Liver (tissue), 3 donors: Measurements from ENCODE around the gene ZNF22.

ENCODE experiments used
- EGR1 ChIP-seq, 2 donors: IDR thresholded peaks; 2 replicates each; pipeline ENCODE4 v1.6.1; 2016 to 2018; ENCODE audit warnings: antibody characterized with exemption in 2 of 2, low read depth in 2 of 2
- FOXA1 ChIP-seq: IDR thresholded peaks from 2 replicates; pipeline ENCODE4 v1.6.1; 2016; ENCODE audit warnings: antibody characterized with exemption
- FOXA2 ChIP-seq: IDR thresholded peaks from 2 replicates; pipeline ENCODE4 v1.6.1; 2016; ENCODE audit warnings: antibody characterized with exemption
- GABPA ChIP-seq, 2 donors: IDR thresholded peaks in 1 of 2; conservative IDR thresholded peaks in 1 of 2; 2 replicates each; pipeline ENCODE4 v1.6.1; 2016; ENCODE audit warnings: antibody characterized with exemption in 2 of 2, mild to moderate bottlenecking in 1 of 2, moderate library complexity in 1 of 2
- HNF4G ChIP-seq: IDR thresholded peaks from 2 replicates; pipeline ENCODE4 v1.6.1; 2016; ENCODE audit warnings: antibody characterized with exemption
- JUND ChIP-seq, 2 donors: IDR thresholded peaks; 2 replicates each; pipeline ENCODE4 v1.6.1; 2016; ENCODE audit warnings: antibody characterized with exemption in 2 of 2
- MAX ChIP-seq: IDR thresholded peaks from 2 replicates; pipeline ENCODE4 v1.6.1; 2016; ENCODE audit warnings: antibody characterized with exemption
- RAD21 ChIP-seq, 2 donors: IDR thresholded peaks; 2 replicates each; pipeline ENCODE4 v1.6.1; 2016; ENCODE audit warnings: antibody characterized with exemption in 2 of 2, mild to moderate bottlenecking in 2 of 2
- SP1 ChIP-seq: IDR thresholded peaks from 2 replicates; pipeline ENCODE4 v1.6.1; 2018; ENCODE audit warnings: antibody characterized with exemption, mild to moderate bottlenecking
- TAF1 ChIP-seq: conservative IDR thresholded peaks from 2 replicates; pipeline ENCODE4 v1.6.1; 2016; ENCODE audit warnings: antibody characterized with exemption, mild to moderate bottlenecking
- YY1 ChIP-seq: IDR thresholded peaks from 2 replicates; pipeline ENCODE4 v1.6.1; 2016; ENCODE audit warnings: antibody characterized with exemption, mild to moderate bottlenecking
- TF ChIP-seq, protein P1 (sequence below): fragments of 150-350 bp; IDR thresholded peaks from 2 replicates; pipeline ENCODE4 v1.5.1; 2017; ENCODE audit warnings: improper control_type of control experiment, low read depth, low read length; ENCODE audit not compliant: missing input control
- TF ChIP-seq, protein P2 (sequence below): IDR thresholded peaks from 2 replicates; pipeline ENCODE4 v1.6.1; 2016; ENCODE audit warnings: antibody characterized with exemption, mild to moderate bottlenecking
- TF ChIP-seq, protein P3 (sequence below): IDR thresholded peaks from 2 replicates; pipeline ENCODE4 v1.6.1; 2016; ENCODE audit warnings: antibody characterized with exemption
- donor health status: healthy.
- donor health status: healthy.

DNA sequence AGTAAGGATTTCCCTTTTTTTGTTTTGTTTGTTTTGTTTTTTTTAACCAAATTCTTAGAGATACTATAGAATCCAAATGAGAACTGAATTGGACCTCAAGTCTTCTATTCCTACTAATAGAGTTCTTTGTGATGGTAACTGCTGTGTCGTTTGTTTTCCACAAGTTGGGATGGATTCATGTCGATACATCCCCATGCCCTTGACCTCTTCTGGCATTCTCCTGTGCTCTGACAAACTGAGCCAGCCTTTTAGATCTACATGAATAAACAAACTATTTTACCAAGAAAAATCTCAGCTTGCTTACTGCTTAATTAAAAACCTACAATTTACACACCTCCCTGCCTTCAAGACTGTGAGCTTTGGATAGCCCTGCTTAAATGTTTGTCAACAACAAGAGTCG is 3.9 kb downstream of the ZNF22 start:
- TF ChIP-seq, protein P1, sequence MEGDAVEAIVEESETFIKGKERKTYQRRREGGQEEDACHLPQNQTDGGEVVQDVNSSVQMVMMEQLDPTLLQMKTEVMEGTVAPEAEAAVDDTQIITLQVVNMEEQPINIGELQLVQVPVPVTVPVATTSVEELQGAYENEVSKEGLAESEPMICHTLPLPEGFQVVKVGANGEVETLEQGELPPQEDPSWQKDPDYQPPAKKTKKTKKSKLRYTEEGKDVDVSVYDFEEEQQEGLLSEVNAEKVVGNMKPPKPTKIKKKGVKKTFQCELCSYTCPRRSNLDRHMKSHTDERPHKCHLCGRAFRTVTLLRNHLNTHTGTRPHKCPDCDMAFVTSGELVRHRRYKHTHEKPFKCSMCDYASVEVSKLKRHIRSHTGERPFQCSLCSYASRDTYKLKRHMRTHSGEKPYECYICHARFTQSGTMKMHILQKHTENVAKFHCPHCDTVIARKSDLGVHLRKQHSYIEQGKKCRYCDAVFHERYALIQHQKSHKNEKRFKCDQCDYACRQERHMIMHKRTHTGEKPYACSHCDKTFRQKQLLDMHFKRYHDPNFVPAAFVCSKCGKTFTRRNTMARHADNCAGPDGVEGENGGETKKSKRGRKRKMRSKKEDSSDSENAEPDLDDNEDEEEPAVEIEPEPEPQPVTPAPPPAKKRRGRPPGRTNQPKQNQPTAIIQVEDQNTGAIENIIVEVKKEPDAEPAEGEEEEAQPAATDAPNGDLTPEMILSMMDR = no peak
- no peak for TF ChIP-seq JUND (IDR thresholded peaks at IDR 0.05)
- no peak for TF ChIP-seq MAX
- TF ChIP-seq TAF1 = no peak
- TF ChIP-seq, protein P2, sequence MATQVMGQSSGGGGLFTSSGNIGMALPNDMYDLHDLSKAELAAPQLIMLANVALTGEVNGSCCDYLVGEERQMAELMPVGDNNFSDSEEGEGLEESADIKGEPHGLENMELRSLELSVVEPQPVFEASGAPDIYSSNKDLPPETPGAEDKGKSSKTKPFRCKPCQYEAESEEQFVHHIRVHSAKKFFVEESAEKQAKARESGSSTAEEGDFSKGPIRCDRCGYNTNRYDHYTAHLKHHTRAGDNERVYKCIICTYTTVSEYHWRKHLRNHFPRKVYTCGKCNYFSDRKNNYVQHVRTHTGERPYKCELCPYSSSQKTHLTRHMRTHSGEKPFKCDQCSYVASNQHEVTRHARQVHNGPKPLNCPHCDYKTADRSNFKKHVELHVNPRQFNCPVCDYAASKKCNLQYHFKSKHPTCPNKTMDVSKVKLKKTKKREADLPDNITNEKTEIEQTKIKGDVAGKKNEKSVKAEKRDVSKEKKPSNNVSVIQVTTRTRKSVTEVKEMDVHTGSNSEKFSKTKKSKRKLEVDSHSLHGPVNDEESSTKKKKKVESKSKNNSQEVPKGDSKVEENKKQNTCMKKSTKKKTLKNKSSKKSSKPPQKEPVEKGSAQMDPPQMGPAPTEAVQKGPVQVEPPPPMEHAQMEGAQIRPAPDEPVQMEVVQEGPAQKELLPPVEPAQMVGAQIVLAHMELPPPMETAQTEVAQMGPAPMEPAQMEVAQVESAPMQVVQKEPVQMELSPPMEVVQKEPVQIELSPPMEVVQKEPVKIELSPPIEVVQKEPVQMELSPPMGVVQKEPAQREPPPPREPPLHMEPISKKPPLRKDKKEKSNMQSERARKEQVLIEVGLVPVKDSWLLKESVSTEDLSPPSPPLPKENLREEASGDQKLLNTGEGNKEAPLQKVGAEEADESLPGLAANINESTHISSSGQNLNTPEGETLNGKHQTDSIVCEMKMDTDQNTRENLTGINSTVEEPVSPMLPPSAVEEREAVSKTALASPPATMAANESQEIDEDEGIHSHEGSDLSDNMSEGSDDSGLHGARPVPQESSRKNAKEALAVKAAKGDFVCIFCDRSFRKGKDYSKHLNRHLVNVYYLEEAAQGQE = no peak
- no peak for TF ChIP-seq SP1
- TF ChIP-seq YY1 = no peak
- TF ChIP-seq GABPA (IDR thresholded peaks at IDR 0.05 in 1 of 2, conservative IDR thresholded peaks at IDR 0.05 in 1 of 2) = no peak
- no peak for TF ChIP-seq RAD21 (IDR thresholded peaks at IDR 0.05)
- TF ChIP-seq, protein P3, sequence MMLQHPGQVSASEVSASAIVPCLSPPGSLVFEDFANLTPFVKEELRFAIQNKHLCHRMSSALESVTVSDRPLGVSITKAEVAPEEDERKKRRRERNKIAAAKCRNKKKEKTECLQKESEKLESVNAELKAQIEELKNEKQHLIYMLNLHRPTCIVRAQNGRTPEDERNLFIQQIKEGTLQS = no peak
- TF ChIP-seq FOXA2 = no peak
- no peak for TF ChIP-seq EGR1 (IDR thresholded peaks at IDR 0.05; ENCODE audit: low read depth in 2 of 2)
- no peak for TF ChIP-seq FOXA1
- TF ChIP-seq HNF4G = no peak
